NCI-H2227 treated with DMSO at 0.1 percent for 48 hours (cell line): ENCODE measurements around the gene BCO1.

Experiments
- DNase-seq: peaks from one replicate; lab custom pipeline; 2025; lab: John Stamatoyannopoulos, UW

Gene BCO1

DNA sequence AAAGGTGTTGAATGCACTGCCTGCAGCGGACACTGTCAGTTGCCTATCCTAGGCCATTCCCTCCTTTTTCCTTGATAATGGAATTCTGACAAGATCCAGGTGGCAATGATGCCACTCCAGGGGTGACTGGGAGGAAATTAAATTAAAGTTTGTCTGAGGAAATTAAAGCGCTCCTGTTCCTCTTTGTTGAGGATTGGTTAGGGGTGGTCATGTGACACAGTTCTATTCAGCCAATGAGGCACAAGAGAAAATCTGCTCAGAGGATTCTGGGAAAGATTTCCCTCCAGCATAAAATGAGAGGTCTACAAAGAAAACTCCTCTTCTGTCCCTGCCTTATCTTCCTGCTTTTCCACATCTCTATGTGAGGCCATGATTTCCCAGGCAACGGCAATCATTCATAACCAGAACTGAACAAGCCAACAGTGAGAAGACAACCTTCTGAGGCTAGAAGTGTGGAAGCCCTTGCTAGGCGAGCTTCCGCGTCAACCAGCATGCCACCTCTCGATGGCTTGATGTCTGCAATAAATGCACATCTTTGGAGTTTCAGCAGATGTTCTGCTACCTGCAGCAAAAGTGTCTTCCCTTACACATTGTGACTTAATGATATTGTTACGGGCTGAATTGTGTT is 5.6 kb upstream of the BCO1 start:
- no peak for DNase-seq

DNA sequence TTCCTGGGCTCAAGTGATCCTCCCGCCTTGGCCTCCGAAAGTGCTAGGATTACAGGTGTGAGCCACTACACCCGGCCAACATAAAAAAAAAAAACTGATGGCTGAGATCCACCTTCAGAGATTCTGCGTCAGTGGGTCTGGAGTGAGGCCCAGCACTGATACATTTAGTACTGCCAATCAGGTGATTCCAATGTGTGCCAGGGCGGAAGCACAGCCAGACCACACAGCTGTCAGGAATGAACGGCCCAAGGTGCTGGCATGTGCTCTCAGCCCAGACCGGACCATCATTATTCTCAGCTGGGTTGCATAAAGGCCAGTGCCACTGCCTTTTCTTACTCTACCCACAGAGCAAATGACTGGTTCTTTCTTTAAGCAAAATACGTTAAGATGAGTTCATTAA is 1.2 kb upstream of the BCO1 start:
- DNase-seq, result no peak

DNA sequence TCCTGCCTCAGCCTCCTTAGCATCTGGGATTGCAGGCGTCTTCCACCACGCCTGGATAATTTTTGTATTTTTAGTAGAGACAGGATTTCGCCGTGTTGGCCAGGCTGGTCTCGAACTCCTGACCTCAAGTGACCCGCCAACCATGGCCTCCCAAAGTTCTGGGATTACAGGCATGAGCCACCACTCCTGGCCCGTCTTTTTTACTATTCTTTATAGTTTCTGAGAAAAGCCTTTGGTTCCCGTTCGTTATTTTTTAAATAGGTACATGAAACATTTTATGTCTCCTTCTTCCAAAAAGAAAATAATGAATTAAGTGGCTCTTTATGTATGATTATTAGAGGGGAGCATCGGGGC is 570 bp upstream of the BCO1 start:
- no peak for DNase-seq

DNA sequence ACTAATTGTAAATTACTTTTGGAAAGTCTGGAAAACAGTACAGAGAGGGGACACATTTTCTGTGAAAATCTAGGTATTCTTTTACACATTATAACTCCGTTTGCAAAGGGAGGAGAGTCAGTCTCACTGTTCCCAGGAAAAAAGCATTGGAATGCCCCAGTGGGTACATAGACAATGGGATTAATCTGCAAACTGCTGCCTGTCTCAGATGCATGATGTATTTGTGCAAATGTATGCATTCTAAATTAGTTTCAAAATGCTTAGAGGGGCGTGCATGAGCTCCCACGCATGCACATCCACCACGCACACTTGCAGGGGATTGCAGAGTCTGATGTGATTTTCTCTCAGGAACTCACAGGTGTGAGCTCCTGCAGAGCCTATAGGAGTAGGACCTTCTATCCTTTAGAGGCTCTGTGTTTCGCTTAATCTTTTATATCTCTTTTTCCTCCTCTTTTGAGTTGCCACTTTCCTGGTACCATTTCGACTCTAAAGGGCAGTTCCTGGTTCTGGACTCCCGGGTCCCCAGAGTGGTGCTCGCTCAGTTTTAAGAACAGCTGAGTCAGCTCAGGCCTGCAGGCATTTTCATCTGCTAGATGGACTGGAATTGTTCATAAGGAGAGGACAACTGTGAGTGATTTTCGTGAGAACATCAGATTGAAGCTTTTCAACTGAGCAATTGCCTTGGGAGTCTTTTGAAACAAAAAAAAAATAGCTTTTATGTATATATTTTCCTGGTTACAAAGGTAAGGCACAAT is 1.1 kb downstream of the BCO1 start:
- DNase-seq, result no peak

DNA sequence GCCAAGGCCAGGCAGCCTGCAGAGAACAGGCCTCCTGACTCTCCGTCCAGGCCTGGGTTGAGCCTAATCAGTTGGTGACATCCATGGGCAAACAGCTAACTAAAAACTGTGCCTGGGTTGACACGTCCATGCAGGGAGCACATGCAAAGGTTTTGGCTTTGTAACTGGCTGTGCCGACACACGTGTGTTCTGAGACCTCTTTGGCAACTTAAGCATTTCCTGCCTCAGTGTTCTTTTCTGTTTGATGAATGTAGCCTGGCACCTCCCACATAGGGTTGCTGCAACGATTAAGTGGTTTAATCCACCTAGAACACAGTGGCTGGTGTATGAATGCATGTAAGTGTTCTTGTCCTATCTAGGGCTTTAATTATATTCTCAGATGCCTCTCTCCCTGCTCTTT is 3.2 kb downstream of the BCO1 start:
- no peak for DNase-seq

DNA sequence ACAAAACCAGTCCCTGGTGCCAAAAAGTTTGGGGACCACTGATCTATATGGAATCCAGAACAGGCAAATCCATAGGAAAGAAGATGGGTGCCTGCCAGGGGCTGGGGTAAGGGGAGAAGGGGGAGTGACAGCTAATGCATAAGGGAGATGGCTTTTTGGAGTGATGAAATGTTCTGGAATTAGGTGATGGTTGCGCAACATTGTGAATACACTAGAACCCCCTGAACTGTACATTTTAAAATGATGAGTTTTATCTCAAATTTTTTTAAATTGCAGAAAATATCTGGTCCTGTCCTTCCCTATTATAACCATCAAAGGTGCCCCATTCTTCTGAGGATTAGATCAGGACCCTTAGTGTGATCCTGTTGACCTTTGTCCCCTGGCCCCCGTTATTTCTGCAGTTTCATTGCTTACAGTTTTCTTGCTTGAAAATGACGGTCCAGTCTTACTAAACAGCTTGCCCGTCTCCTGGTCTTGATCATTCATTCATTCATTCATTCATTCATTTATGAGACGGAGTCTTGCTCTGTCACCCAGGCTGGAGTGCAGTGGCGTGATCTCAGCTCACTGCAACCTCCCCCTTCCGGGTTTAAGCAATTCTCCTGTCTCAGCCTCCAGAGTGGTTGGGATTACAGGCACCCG is 4.6 kb downstream of the BCO1 start:
- DNase-seq, result no peak

DNA sequence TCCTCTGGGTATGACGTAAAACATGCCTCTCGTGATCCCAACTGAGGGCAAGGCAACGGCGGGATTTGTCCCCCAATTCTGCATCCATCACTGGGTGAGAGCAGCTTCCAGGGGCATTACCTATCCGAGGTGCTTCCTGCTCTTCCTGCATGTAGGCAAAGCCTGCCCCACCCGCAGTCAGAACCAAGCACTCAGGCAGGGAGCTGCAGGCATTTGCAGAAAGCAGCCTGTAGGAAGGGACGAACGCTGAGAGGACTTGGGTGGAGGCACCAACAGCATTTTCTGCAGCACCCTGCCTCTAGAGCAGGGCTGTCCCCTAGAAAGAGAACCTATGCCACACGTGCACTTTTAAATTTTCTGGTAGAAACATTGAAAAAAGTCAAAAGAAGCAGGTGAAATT is 5.5 kb downstream of the BCO1 start:
- no peak for DNase-seq

DNA sequence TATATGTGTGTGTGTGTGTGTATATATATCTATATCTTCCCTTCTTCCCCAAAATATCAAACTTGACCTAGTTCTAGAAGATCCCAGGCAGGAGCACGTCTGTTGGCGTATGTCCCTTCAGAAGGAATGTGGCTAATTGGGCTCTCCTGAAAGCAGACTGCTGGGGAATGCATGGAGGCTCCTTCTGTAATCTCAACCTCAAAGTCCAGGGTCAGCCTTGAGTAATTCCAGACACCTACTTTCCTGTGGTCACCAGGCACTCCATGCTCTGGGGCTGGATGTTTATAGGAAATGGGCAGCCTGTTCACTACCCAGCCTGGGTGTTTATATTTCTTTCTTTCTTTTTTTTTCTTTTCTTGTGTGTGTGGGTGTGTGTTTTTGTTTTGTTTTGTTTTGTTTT is 13.4 kb downstream of the BCO1 start:
- DNase-seq, result no peak

DNA sequence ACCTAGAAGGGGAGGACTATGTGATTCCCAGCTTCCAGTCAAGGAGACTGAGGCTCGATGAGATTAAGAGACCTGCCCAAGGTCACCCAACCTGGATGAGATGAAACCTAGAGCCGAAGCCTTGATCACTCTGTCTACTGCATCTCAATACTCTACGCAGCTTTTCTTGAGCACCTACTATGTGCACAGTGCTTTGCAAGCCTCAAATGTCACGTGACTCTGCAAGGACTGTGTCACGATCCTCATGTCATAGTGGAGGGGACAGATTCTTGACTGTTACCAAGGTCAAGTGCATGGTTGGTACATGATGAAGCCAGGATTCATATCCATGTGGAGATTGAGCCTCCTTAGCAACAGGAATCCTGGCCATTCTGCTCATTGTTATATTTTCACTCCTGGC is 14.7 kb downstream of the BCO1 start:
- DNase-seq, result no peak

DNA sequence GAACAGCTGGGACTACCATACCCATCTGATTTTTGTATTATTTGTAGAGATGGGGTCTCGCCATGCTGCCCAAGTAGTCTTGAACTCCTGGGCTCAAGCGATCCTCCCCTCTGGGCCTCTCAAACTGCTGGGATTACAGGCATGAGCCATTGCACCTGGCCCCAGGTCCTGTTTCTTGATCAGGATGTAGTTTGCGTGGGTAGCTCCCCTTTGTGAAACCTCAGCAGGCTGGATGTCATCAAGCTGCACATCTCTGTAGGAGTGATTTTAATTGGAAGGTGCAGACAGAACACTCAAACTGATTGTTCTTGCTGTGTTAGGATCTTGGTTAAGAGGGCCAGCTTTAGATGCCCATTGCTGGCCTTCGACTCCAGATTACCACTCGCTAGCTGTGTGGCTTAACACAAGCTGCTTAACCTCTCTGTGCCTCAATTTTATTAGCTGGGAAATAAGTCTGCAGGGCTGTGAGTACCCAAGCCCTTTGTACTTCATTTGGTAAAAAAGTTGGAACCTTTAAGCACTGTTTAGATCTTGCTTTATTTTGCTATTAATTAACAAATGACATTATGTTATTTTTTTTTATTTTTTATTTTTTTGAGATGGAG is 16.5 kb downstream of the BCO1 start:
- no peak for DNase-seq

DNA sequence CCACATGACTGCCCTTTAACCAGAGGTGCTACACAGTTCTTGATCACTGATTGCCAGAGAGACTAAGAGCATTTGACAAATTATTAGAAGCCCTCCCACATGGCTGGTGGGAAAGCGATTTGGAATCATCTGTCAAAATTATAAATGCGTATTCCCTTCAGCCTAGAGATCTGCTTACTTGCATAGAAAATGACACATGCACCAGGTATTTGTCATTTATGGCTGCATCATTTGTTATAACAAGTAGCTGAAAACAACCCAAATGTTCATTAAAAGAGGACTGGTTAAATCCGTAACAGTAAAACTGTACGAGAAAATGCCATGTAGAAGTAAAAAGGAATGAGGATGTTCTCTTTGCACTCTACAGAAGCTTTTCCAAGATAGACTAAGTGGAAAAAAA is 21.4 kb downstream of the BCO1 start:
- DNase-seq, result no peak

DNA sequence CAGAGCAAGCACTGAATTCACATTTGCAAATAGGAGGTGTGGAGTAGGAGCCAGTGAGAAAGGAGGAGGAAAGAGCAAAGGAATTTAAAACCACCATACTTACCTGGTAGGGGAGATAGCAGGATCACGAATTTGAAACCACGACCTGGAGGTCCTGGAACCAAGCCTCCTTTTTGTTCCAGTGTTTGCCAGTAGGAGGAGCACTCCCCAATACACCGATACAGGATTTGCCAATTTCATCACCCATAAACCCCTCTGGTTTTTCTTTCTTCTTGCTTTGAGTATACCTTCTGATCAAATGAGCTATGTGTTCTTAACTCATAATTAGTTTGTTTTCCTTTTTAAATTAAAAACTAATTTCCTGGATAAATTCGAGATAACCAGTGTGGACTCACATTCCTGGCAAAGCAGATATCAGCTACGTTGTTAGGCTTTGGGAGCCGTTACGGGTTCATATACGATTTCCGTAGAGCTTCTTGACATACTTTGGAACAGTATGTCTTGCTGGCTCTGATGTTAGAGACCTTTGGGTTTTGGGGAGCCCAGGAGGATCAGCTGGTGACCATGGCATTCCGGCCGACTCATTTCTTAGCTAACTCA is 22.7 kb downstream of the BCO1 start:
- no peak for DNase-seq

DNA sequence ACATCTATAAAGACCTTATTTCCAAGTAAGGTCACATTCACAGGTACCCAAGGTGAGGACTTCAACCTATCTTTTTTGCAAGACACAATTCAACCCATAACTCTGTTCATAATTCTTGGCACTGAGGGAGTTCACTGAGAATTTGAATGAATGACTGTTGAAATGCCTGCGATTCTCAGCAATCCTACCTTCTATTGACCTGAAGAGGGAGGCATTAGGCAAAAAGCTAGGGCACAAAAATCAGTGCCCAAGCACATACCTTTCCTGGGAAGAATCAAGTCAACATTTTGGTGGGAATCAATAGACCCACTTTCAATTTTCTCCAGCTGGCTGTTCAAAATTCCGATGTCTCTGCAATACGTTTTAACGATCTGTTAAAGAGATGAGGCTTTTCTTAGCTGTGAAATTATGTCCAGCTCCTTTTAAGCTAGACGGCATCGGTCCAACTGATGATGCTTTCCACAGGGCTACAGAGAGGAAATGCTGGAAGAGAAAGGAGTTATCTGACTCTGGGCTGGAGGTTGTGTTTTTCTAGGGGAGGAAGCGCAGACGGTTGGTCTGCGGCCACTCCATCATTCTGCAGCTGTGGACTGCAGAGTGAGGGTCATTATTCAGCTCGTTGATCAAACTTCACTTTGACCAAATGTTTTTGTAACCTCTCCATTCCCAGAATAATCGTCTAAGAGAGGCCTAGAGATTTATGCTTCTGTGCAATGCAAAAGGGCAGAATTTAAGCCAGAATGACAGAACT is 25.2 kb downstream of the BCO1 start:
- no peak for DNase-seq

DNA sequence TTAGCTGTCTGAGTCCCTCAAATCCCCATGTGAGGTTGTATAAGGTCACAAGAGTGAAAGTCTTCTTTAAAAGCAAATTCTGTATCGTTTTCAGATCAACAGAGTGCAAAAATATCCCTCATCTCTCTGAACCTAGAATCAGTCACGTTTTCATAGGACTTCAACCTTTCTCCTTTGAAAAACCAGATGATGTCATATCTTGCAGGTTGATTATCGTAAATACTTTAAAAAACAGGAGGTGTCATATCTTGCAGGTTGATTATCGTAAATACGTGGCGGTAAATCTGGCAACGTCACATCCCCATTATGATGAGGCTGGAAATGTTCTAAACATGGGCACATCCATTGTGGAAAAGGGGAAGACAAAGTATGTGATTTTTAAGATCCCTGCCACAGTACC is 25.9 kb downstream of the BCO1 start:
- DNase-seq, result no peak

DNA sequence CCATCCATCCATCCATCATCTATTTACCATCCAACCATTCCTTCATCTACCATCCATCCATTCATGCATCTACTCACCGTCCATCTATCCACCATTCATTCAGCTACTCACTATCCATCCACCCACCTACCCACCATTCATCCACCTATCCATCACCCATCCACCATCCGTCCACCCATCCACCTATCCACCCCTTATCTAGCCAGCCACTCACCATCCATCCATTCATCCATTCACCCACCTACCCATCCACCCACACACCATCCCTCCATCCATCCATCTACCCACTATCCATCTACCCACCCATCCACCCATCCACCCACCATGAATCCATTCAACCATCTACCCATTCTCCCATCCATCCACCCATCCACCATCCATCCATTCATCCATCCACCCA is 26.6 kb downstream of the BCO1 start:
- no peak for DNase-seq

DNA sequence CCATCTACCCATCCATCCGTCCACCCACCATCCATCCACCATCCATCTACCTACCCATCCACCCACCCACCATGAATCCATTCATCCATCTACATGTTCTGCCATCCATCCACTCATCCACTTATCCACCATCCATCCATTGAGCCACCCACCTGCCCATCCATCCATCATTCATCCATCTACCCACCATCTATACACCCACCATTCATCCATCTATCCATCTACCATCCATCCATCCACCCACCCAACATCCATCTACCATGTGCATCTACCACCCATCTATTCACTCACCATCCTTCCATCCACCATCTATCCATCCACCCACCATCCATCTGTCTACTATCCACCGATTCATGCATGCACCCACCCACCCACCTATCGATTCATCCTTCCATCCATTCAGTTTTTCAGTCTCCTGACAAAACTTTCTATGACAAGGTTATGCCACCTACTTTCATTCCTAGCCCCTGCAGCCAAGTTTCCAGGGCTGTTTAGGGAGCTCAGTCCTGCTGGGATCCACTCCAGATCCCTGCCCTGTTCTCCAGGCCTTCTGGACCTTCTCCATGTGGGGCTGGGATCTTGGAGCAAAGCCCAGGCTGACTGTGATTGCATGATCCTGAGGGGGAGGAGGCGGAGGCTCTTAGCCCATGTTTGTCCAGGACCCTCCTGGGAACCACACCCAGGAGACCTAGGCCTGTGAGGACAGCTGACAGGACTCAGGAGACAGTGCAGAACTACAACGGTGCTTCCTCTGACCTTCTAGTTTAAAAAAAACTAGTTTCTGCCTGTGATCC is 27.4 kb downstream of the BCO1 start:
- DNase-seq, result no peak

DNA sequence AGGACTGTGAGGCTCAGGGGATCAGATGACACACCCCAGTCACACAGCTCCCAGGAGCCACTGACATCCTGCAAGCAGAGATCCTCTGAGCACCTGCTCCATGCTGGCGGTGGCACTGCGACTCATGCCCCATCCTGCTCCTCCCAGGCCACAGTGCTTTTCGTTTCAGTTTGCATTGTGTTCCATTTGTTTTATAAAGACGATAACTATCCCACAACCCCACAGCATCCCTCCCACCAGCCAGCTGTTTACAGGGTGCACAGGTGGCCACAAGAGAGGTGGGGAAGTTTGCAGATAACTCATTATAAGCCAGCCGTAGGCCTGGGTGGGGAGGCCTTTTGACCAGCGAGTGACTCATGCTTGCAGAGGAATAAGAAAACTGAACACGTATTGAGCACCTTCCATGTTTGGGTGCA is 28.2 kb downstream of the BCO1 start:
- DNase-seq, result no peak

DNA sequence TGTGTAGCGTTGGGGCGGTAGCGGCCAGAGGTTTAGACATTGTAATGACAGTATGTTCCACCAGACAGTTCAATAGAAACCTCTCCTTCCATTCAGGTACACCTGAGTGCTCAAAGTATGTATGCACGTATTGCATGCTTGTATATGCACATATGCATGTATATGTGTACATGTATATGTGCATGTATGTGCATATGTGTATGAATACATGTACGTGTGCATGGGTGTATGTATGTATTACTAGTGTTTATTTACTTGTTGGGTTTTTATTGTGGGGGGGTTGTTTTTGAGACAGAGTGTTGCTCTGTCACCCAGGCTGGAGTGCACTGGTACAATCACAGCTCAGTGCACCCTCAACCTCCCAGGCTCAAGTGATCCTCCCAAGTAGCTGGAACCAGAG is 30.0 kb downstream of the BCO1 start:
- no peak for DNase-seq

DNA sequence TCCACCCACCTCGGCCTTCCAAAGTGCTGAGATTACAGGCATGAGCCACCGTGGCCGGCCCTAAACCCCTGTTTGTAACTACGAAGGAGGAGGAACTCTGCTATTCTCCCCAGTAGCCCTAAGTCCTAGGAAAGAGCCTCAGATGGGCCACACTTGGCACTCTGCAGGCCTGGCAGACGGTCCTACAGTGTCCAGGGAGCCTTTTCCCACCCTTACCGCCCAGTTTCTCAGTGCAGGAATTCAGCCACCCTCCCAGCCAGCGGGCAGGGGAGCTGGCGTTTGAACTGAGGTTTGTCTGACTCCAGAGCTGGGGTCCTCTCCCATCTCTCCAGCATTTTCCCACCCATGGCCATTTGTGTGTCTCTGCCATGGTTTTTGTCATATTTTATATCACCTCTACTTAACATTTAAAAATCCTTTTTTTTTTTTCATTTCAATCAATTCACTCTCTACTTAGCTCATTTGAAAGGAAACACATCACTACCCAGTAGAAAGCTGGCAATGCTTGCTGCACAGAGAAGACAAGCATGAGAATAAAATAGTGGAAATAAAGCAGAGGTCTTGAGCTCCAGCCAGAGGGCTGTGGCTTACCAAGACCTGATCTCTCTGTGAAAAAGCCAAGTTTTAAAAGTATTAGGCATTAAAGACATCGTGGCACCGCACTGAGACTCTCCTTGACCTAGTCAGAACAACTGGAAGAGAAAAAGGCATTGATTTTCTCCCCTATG is 34.9 kb downstream of the BCO1 start:
- no peak for DNase-seq

DNA sequence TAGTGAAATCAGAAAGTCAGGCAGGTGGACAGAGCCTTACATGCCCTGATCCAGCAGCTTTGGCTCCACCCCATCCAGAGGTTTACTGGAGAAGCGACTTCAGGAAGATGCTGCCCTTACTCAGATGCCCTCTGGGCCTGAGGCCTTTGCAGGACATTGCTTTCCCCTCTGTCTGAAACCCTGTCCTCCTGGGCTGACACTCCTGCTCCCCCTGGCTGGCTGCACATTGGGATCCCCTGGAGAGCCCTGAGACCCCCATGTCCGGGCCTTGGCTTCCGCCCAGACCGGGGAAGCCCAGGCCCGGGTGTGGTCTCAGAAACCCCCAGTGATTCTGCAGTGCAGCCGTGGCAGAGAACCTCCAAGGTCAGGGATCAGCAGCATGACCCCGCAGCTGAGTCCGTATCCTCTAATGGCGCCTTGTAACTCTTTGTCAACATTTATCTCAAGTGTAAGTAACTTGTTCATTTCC is 36.6 kb downstream of the BCO1 start:
- DNase-seq, result no peak
